WTC11 (cell line): ENCODE measurements around the gene LRTM1.

Experiments used
- OVOL2 ChIP-seq: fragments of 250-450 bp; sonication (Bioruptor Pico); IDR thresholded peaks from 2 replicates; pipeline ENCODE4 v1.9.0; 2021; ENCODE audit warnings: mild to moderate bottlenecking, borderline replicate concordance
- TF ChIP-seq, protein P1 (sequence below): fragments of 200-600 bp; IDR thresholded peaks from 2 replicates; pipeline ENCODE4 v1.8.0; 2022; ENCODE audit warnings: antibody characterized with exemption

DNA sequence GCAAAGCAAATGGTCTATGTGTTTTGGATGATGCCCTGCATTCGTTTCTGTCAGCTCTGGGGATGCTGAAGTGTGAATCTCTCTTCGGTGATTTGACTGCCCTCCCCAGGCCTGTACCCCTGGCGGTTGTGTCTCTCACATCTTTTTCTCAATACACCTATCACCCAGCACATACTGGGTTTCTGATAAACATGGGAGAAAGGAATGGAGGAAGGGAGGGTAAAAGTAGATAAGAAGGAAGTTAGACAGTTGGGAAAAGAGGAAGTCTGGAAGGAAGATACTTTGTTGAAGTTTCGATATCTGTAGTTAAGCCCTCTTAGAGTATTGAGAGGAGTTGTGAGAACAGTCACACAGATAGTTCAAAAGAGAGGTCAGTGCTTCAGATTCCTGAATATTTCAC is 35.8 kb upstream of the LRTM1 start:
- TF ChIP-seq, protein P1, sequence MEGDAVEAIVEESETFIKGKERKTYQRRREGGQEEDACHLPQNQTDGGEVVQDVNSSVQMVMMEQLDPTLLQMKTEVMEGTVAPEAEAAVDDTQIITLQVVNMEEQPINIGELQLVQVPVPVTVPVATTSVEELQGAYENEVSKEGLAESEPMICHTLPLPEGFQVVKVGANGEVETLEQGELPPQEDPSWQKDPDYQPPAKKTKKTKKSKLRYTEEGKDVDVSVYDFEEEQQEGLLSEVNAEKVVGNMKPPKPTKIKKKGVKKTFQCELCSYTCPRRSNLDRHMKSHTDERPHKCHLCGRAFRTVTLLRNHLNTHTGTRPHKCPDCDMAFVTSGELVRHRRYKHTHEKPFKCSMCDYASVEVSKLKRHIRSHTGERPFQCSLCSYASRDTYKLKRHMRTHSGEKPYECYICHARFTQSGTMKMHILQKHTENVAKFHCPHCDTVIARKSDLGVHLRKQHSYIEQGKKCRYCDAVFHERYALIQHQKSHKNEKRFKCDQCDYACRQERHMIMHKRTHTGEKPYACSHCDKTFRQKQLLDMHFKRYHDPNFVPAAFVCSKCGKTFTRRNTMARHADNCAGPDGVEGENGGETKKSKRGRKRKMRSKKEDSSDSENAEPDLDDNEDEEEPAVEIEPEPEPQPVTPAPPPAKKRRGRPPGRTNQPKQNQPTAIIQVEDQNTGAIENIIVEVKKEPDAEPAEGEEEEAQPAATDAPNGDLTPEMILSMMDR: no peak
- TF ChIP-seq OVOL2 (CRISPR knock-in tag): no peak
